Measurements from ENCODE around the gene CAPN11.

DNA sequence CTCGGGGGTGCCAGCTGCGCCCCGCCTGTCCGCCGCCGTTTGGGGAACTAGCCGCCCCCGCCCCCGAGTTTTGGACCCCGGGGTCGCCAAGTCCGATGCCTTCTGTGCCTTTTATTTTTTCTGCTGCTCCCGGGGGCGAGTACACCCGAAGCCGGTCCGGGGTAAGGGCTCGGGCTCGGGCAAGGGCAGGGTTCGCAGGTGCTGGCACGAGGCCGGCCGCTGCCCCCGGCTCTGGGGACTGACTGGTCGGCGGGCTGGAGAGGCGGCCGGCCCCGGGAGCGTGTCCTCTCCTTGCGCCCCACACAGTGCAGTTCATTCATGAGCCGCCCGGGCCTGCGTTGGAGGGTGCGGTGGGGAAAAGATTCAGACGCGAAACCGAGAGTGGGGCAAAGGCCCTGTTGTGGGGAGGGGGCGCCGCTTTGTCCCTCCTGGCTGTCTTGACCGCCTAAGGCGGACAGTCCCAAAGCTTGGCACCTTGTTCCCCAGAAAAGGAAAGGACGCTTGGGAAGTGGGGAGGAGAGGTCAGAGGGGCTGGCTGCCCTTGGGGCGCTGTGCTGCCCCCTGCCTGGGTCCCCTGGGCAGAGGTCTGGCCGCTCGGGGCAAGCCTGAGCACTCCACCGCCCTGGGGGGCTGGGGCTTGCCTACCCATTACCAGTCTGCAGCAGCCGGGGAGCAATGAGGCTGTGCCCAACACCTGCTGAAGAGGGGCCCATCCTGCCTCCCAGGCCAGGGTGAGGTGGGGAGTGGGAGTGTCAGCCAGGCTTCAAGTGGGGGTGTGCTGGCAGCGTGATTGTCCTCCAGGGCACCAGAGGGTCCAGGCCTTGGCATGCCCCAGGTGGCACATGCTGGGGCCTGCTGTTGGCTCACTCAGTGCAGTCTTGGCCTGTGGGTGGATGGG lies 30.4 kb upstream of the CAPN11 start:
- peak; percentile 12 to 43 (median 37) for TF ChIP-seq CTCF (IDR thresholded peaks at IDR 0.05 in 4 of 5, conservative IDR thresholded peaks at IDR 0.05 in 1 of 5)
- no peak for TF ChIP-seq POLR2A (IDR thresholded peaks at IDR 0.05)

Measured in gastrocnemius medialis (tissue), 4 donors.